Measurements from ENCODE around the gene RPS6KA6. TPM values are rescaled to one million over a fixed set of nuclear protein-coding genes. Genes with fewer than 3 reads are reported as not detected.

Gene RPS6KA6
- total and polyA plus RNA-seq, 2 experiments from 2014 or later = 3.6 to 14.0 TPM

DNA sequence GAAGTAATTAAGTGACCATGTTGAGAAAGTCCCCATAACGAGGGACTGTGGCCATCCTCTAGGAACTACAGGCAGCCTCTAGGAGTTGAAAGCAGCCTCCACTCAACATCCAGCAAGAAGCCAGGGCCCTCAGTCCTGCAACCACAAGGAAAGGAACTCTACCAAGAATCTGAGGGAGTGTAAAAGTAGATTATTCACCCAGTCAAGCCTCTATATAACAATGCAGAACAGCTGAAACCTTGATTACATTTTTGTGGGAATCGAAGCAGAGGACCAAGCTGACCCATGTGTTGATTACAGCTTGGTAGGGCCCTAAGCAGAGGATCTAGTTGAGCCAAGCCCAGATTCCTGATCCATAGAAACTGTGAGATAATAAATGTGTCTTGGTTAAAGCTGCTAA is 17.1 kb downstream of the RPS6KA6 start:
- H3K79me2 ChIP-seq (replicated peaks; ENCODE audit: insufficient read depth) = peaks cover 18% of the 10 kb centered on the region; the same call in 1 of the 2 replicates
- Mint-ChIP-seq H3K4me3 (no peak overlapping the region), H3K27ac (no peak overlapping the region), H3K4me1 (0 out of 3 replicates have a peak, but pooled peaks cover 2% of the 10 kb centered on the region), H3K27me3 (ENCODE audit: insufficient read depth, low read depth, poor library complexity) (peaks cover 5% of the 10 kb centered on the region), H3K9me3 (no peaks in the 10 kb centered on the region), H3K36me3 (ENCODE audit: low read depth) (no peaks in the 10 kb centered on the region; the same call in 2 of the 3 replicates)
- H3K36me3 ChIP-seq (ENCODE audit: insufficient read depth) = no peaks in the 10 kb centered on the region
- H3K27me3 ChIP-seq (ENCODE audit: insufficient read depth) = no peaks in the 10 kb centered on the region
- ATAC-seq (no peak), DNase-seq (ENCODE audit: low spot score) (no peak)
- H3K4me3 ChIP-seq = no peak overlapping the region
- no peak overlapping the region for H2AFZ ChIP-seq
- no peak overlapping the region for H3K27ac ChIP-seq (ENCODE audit: low read depth)
- no peaks in the 10 kb centered on the region for H3F3A ChIP-seq (replicated peaks; ENCODE audit: low read depth)
- H3K4me2 ChIP-seq = no peak overlapping the region
- H4K20me1 ChIP-seq (replicated peaks; ENCODE audit: insufficient read depth) = no peaks in the 10 kb centered on the region; the same call in 1 of the 2 replicates
- H3K4me1 ChIP-seq (ENCODE audit: insufficient read depth) = peaks cover 4% of the 10 kb centered on the region; the same call in 1 of the 2 replicates
- H3K9me2 ChIP-seq (ENCODE audit: insufficient read depth) = no peaks in the 10 kb centered on the region
- TF ChIP-seq ZNF114 (CRISPR knock-in tag; IDR thresholded peaks at IDR 0.05) = no peak
- no peak for TF ChIP-seq NANOG (IDR thresholded peaks at IDR 0.05; ENCODE audit: borderline replicate concordance)
- TF ChIP-seq, protein P1, sequence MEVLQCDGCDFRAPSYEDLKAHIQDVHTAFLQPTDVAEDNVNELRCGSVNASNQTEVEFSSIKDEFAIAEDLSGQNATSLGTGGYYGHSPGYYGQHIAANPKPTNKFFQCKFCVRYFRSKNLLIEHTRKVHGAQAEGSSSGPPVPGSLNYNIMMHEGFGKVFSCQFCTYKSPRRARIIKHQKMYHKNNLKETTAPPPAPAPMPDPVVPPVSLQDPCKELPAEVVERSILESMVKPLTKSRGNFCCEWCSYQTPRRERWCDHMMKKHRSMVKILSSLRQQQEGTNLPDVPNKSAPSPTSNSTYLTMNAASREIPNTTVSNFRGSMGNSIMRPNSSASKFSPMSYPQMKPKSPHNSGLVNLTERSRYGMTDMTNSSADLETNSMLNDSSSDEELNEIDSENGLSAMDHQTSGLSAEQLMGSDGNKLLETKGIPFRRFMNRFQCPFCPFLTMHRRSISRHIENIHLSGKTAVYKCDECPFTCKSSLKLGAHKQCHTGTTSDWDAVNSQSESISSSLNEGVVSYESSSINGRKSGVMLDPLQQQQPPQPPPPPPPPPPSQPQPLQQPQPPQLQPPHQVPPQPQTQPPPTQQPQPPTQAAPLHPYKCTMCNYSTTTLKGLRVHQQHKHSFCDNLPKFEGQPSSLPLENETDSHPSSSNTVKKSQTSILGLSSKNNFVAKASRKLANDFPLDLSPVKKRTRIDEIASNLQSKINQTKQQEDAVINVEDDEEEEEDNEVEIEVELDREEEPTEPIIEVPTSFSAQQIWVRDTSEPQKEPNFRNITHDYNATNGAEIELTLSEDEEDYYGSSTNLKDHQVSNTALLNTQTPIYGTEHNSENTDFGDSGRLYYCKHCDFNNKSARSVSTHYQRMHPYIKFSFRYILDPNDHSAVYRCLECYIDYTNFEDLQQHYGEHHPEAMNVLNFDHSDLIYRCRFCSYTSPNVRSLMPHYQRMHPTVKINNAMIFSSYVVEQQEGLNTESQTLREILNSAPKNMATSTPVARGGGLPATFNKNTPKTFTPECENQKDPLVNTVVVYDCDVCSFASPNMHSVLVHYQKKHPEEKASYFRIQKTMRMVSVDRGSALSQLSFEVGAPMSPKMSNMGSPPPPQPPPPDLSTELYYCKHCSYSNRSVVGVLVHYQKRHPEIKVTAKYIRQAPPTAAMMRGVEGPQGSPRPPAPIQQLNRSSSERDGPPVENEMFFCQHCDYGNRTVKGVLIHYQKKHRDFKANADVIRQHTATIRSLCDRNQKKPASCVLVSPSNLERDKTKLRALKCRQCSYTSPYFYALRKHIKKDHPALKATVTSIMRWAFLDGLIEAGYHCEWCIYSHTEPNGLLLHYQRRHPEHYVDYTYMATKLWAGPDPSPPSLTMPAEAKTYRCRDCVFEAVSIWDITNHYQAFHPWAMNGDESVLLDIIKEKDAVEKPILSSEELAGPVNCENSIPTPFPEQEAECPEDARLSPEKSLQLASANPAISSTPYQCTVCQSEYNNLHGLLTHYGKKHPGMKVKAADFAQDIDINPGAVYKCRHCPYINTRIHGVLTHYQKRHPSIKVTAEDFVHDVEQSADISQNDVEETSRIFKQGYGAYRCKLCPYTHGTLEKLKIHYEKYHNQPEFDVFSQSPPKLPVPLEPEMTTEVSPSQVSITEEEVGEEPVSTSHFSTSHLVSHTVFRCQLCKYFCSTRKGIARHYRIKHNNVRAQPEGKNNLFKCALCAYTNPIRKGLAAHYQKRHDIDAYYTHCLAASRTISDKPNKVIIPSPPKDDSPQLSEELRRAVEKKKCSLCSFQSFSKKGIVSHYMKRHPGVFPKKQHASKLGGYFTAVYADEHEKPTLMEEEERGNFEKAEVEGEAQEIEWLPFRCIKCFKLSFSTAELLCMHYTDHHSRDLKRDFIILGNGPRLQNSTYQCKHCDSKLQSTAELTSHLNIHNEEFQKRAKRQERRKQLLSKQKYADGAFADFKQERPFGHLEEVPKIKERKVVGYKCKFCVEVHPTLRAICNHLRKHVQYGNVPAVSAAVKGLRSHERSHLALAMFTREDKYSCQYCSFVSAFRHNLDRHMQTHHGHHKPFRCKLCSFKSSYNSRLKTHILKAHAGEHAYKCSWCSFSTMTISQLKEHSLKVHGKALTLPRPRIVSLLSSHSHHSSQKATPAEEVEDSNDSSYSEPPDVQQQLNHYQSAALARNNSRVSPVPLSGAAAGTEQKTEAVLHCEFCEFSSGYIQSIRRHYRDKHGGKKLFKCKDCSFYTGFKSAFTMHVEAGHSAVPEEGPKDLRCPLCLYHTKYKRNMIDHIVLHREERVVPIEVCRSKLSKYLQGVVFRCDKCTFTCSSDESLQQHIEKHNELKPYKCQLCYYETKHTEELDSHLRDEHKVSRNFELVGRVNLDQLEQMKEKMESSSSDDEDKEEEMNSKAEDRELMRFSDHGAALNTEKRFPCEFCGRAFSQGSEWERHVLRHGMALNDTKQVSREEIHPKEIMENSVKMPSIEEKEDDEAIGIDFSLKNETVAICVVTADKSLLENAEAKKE (CRISPR knock-in tag; IDR thresholded peaks at IDR 0.05) = no peak
- TF ChIP-seq ZNF331 (CRISPR knock-in tag; IDR thresholded peaks at IDR 0.05; ENCODE audit: low read depth) = no peak
- TF ChIP-seq JUNB (IDR thresholded peaks at IDR 0.05; ENCODE audit: unreplicated experiment) = no peak
- TF ChIP-seq CREB1 (CRISPR knock-in tag; IDR thresholded peaks at IDR 0.05; ENCODE audit: low read depth) = no peak
- TF ChIP-seq, protein P2, sequence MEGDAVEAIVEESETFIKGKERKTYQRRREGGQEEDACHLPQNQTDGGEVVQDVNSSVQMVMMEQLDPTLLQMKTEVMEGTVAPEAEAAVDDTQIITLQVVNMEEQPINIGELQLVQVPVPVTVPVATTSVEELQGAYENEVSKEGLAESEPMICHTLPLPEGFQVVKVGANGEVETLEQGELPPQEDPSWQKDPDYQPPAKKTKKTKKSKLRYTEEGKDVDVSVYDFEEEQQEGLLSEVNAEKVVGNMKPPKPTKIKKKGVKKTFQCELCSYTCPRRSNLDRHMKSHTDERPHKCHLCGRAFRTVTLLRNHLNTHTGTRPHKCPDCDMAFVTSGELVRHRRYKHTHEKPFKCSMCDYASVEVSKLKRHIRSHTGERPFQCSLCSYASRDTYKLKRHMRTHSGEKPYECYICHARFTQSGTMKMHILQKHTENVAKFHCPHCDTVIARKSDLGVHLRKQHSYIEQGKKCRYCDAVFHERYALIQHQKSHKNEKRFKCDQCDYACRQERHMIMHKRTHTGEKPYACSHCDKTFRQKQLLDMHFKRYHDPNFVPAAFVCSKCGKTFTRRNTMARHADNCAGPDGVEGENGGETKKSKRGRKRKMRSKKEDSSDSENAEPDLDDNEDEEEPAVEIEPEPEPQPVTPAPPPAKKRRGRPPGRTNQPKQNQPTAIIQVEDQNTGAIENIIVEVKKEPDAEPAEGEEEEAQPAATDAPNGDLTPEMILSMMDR (conservative IDR thresholded peaks at IDR 0.05; ENCODE audit: low read depth in 2 of 2) = no peak
- TF ChIP-seq, protein P3, sequence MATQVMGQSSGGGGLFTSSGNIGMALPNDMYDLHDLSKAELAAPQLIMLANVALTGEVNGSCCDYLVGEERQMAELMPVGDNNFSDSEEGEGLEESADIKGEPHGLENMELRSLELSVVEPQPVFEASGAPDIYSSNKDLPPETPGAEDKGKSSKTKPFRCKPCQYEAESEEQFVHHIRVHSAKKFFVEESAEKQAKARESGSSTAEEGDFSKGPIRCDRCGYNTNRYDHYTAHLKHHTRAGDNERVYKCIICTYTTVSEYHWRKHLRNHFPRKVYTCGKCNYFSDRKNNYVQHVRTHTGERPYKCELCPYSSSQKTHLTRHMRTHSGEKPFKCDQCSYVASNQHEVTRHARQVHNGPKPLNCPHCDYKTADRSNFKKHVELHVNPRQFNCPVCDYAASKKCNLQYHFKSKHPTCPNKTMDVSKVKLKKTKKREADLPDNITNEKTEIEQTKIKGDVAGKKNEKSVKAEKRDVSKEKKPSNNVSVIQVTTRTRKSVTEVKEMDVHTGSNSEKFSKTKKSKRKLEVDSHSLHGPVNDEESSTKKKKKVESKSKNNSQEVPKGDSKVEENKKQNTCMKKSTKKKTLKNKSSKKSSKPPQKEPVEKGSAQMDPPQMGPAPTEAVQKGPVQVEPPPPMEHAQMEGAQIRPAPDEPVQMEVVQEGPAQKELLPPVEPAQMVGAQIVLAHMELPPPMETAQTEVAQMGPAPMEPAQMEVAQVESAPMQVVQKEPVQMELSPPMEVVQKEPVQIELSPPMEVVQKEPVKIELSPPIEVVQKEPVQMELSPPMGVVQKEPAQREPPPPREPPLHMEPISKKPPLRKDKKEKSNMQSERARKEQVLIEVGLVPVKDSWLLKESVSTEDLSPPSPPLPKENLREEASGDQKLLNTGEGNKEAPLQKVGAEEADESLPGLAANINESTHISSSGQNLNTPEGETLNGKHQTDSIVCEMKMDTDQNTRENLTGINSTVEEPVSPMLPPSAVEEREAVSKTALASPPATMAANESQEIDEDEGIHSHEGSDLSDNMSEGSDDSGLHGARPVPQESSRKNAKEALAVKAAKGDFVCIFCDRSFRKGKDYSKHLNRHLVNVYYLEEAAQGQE (IDR thresholded peaks at IDR 0.05; ENCODE audit: unreplicated experiment) = no peak
- TF ChIP-seq EZH2phosphoT487 (IDR thresholded peaks at IDR 0.05; ENCODE audit: unreplicated experiment) = no peak
- TF ChIP-seq STAT1 (IDR thresholded peaks at IDR 0.05; ENCODE audit: unreplicated experiment) = no peak
- TF ChIP-seq, protein P4, sequence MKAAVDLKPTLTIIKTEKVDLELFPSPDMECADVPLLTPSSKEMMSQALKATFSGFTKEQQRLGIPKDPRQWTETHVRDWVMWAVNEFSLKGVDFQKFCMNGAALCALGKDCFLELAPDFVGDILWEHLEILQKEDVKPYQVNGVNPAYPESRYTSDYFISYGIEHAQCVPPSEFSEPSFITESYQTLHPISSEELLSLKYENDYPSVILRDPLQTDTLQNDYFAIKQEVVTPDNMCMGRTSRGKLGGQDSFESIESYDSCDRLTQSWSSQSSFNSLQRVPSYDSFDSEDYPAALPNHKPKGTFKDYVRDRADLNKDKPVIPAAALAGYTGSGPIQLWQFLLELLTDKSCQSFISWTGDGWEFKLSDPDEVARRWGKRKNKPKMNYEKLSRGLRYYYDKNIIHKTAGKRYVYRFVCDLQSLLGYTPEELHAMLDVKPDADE (IDR thresholded peaks at IDR 0.05) = no peak
- no peak for TF ChIP-seq EZH2 (IDR thresholded peaks at IDR 0.05; ENCODE audit: low read depth, unreplicated experiment)
- no peak for TF ChIP-seq POLR2AphosphoS5 (IDR thresholded peaks at IDR 0.05; ENCODE audit: low read depth)
